Astrocyte (in vitro differentiated cells and primary cell): ENCODE results near the gene FOXL3.

ENCODE experiments used
- EZH2 ChIP-seq: IDR thresholded peaks from 2 replicates; pipeline ENCODE4 v1.6.1; 2012; ENCODE audit warnings: mild to moderate bottlenecking, low read length, inconsistent platforms; ENCODE audit not compliant: insufficient read depth
- TF ChIP-seq, protein P1 (sequence below): IDR thresholded peaks from 2 replicates; pipeline ENCODE4 v1.5.1; 2011; ENCODE audit warnings: low read depth, mild to moderate bottlenecking, inconsistent platforms, low read length, moderate library complexity; ENCODE audit not compliant: insufficient read depth

GRCh38 chr7:303425-303824, 13.5 kb downstream of the FOXL3 start:
- TF ChIP-seq, protein P1, sequence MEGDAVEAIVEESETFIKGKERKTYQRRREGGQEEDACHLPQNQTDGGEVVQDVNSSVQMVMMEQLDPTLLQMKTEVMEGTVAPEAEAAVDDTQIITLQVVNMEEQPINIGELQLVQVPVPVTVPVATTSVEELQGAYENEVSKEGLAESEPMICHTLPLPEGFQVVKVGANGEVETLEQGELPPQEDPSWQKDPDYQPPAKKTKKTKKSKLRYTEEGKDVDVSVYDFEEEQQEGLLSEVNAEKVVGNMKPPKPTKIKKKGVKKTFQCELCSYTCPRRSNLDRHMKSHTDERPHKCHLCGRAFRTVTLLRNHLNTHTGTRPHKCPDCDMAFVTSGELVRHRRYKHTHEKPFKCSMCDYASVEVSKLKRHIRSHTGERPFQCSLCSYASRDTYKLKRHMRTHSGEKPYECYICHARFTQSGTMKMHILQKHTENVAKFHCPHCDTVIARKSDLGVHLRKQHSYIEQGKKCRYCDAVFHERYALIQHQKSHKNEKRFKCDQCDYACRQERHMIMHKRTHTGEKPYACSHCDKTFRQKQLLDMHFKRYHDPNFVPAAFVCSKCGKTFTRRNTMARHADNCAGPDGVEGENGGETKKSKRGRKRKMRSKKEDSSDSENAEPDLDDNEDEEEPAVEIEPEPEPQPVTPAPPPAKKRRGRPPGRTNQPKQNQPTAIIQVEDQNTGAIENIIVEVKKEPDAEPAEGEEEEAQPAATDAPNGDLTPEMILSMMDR: no peak
- no peak for TF ChIP-seq EZH2
